OCI-LY7 (cell line): ENCODE measurements around the gene SUGP2.

Experiments used
- CTCF ChIP-seq: fragments of 200-600 bp; sonication (generic); conservative IDR thresholded peaks from 2 replicates; pipeline ENCODE4 v1.5.1; 2014; ENCODE audit warnings: mild to moderate bottlenecking, antibody characterized with exemption, low read length, moderate library complexity, mixed read lengths
- EZH2phosphoT487 ChIP-seq: fragments of 200-600 bp; sonication (generic); IDR thresholded peaks from 2 replicates; pipeline ENCODE4 v1.6.1; 2018; ENCODE audit warnings: low read depth, borderline replicate concordance, mild to moderate bottlenecking, mixed run types, antibody characterized with exemption, low read length, moderate library complexity, mixed read lengths

GRCh38 chr19:19075126-19075525 is 41.8 kb upstream of the SUGP2 start:
- no peak for TF ChIP-seq CTCF
- TF ChIP-seq EZH2phosphoT487, result no peak
